ENCODE data around the gene UGT1A5. TPM values are rescaled to one million over a fixed set of nuclear protein-coding genes. Genes with fewer than 3 reads are reported as not detected.

Gene UGT1A5
- total and polyA plus RNA-seq, 2 experiments from 2014 or later: not detected

DNA sequence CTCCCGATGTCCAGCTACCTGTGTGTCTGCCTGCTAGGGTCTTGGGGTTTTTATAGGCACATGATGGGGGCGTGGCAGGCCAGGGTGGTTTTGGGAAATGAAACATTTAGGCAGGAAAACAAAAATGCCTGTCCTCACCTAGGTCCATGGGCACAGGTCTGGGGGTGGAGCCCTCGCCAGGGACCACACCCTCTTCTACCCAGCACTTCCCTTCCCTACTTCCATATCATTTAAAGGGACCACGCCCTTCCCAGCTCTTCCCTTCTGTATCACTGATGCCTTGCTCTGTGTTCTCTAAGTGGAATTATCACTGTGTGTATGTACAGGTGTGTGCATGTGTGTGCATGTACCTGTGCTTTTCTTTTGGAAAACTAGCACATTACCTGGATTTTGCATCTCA is 53.7 kb downstream of the UGT1A5 start:
- ATAC-seq (no peak), DNase-seq (ENCODE audit: low spot score) (no peak)
- H3K9me2 ChIP-seq (ENCODE audit: insufficient read depth): no peaks in the 10 kb centered on the region; the same call in 1 of the 2 replicates
- no peak overlapping the region for H3K4me3 ChIP-seq
- H3K4me3 Mint-ChIP-seq: no peak overlapping the region
- no peaks in the 10 kb centered on the region; the same call in 2 of the 3 replicates for H3K36me3 Mint-ChIP-seq (ENCODE audit: low read depth)
- H3F3A ChIP-seq (replicated peaks; ENCODE audit: low read depth): no peaks in the 10 kb centered on the region
- no peak overlapping the region for H3K27ac ChIP-seq (ENCODE audit: low read depth)
- TF ChIP-seq STAT1 (IDR thresholded peaks at IDR 0.05; ENCODE audit: unreplicated experiment): no peak
- TF ChIP-seq, protein P1, sequence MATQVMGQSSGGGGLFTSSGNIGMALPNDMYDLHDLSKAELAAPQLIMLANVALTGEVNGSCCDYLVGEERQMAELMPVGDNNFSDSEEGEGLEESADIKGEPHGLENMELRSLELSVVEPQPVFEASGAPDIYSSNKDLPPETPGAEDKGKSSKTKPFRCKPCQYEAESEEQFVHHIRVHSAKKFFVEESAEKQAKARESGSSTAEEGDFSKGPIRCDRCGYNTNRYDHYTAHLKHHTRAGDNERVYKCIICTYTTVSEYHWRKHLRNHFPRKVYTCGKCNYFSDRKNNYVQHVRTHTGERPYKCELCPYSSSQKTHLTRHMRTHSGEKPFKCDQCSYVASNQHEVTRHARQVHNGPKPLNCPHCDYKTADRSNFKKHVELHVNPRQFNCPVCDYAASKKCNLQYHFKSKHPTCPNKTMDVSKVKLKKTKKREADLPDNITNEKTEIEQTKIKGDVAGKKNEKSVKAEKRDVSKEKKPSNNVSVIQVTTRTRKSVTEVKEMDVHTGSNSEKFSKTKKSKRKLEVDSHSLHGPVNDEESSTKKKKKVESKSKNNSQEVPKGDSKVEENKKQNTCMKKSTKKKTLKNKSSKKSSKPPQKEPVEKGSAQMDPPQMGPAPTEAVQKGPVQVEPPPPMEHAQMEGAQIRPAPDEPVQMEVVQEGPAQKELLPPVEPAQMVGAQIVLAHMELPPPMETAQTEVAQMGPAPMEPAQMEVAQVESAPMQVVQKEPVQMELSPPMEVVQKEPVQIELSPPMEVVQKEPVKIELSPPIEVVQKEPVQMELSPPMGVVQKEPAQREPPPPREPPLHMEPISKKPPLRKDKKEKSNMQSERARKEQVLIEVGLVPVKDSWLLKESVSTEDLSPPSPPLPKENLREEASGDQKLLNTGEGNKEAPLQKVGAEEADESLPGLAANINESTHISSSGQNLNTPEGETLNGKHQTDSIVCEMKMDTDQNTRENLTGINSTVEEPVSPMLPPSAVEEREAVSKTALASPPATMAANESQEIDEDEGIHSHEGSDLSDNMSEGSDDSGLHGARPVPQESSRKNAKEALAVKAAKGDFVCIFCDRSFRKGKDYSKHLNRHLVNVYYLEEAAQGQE (IDR thresholded peaks at IDR 0.05; ENCODE audit: unreplicated experiment): no peak
- no peak for TF ChIP-seq POLR2AphosphoS5 (IDR thresholded peaks at IDR 0.05; ENCODE audit: low read depth)
- no peak for TF ChIP-seq CREB1 (CRISPR knock-in tag; IDR thresholded peaks at IDR 0.05; ENCODE audit: low read depth)
- no peak for TF ChIP-seq JUNB (IDR thresholded peaks at IDR 0.05; ENCODE audit: unreplicated experiment)
- TF ChIP-seq, protein P2, sequence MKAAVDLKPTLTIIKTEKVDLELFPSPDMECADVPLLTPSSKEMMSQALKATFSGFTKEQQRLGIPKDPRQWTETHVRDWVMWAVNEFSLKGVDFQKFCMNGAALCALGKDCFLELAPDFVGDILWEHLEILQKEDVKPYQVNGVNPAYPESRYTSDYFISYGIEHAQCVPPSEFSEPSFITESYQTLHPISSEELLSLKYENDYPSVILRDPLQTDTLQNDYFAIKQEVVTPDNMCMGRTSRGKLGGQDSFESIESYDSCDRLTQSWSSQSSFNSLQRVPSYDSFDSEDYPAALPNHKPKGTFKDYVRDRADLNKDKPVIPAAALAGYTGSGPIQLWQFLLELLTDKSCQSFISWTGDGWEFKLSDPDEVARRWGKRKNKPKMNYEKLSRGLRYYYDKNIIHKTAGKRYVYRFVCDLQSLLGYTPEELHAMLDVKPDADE (IDR thresholded peaks at IDR 0.05): no peak
- TF ChIP-seq, protein P3, sequence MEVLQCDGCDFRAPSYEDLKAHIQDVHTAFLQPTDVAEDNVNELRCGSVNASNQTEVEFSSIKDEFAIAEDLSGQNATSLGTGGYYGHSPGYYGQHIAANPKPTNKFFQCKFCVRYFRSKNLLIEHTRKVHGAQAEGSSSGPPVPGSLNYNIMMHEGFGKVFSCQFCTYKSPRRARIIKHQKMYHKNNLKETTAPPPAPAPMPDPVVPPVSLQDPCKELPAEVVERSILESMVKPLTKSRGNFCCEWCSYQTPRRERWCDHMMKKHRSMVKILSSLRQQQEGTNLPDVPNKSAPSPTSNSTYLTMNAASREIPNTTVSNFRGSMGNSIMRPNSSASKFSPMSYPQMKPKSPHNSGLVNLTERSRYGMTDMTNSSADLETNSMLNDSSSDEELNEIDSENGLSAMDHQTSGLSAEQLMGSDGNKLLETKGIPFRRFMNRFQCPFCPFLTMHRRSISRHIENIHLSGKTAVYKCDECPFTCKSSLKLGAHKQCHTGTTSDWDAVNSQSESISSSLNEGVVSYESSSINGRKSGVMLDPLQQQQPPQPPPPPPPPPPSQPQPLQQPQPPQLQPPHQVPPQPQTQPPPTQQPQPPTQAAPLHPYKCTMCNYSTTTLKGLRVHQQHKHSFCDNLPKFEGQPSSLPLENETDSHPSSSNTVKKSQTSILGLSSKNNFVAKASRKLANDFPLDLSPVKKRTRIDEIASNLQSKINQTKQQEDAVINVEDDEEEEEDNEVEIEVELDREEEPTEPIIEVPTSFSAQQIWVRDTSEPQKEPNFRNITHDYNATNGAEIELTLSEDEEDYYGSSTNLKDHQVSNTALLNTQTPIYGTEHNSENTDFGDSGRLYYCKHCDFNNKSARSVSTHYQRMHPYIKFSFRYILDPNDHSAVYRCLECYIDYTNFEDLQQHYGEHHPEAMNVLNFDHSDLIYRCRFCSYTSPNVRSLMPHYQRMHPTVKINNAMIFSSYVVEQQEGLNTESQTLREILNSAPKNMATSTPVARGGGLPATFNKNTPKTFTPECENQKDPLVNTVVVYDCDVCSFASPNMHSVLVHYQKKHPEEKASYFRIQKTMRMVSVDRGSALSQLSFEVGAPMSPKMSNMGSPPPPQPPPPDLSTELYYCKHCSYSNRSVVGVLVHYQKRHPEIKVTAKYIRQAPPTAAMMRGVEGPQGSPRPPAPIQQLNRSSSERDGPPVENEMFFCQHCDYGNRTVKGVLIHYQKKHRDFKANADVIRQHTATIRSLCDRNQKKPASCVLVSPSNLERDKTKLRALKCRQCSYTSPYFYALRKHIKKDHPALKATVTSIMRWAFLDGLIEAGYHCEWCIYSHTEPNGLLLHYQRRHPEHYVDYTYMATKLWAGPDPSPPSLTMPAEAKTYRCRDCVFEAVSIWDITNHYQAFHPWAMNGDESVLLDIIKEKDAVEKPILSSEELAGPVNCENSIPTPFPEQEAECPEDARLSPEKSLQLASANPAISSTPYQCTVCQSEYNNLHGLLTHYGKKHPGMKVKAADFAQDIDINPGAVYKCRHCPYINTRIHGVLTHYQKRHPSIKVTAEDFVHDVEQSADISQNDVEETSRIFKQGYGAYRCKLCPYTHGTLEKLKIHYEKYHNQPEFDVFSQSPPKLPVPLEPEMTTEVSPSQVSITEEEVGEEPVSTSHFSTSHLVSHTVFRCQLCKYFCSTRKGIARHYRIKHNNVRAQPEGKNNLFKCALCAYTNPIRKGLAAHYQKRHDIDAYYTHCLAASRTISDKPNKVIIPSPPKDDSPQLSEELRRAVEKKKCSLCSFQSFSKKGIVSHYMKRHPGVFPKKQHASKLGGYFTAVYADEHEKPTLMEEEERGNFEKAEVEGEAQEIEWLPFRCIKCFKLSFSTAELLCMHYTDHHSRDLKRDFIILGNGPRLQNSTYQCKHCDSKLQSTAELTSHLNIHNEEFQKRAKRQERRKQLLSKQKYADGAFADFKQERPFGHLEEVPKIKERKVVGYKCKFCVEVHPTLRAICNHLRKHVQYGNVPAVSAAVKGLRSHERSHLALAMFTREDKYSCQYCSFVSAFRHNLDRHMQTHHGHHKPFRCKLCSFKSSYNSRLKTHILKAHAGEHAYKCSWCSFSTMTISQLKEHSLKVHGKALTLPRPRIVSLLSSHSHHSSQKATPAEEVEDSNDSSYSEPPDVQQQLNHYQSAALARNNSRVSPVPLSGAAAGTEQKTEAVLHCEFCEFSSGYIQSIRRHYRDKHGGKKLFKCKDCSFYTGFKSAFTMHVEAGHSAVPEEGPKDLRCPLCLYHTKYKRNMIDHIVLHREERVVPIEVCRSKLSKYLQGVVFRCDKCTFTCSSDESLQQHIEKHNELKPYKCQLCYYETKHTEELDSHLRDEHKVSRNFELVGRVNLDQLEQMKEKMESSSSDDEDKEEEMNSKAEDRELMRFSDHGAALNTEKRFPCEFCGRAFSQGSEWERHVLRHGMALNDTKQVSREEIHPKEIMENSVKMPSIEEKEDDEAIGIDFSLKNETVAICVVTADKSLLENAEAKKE (CRISPR knock-in tag; IDR thresholded peaks at IDR 0.05): no peak
- TF ChIP-seq ZNF331 (CRISPR knock-in tag; IDR thresholded peaks at IDR 0.05; ENCODE audit: low read depth): no peak
- peaks cover 3% of the 10 kb centered on the region; the same call in 2 of the 3 replicates for H3K9me3 Mint-ChIP-seq
- no peaks in the 10 kb centered on the region for H3K4me1 ChIP-seq (ENCODE audit: insufficient read depth)
- no peaks in the 10 kb centered on the region for H3K79me2 ChIP-seq (replicated peaks; ENCODE audit: insufficient read depth)
- no peak overlapping the region for H3K4me2 ChIP-seq
- H3K27ac Mint-ChIP-seq: no peak overlapping the region
- no peak overlapping the region for H2AFZ ChIP-seq
- no peaks in the 10 kb centered on the region for H3K27me3 ChIP-seq (ENCODE audit: insufficient read depth)
- H3K4me1 Mint-ChIP-seq: peaks cover 9% of the 10 kb centered on the region
- no peaks in the 10 kb centered on the region for H3K27me3 Mint-ChIP-seq (ENCODE audit: insufficient read depth, low read depth, poor library complexity)
- H3K36me3 ChIP-seq (ENCODE audit: insufficient read depth): no peaks in the 10 kb centered on the region
- no peaks in the 10 kb centered on the region for H4K20me1 ChIP-seq (replicated peaks; ENCODE audit: insufficient read depth)

Measured in GM23338 (cell line).